Muscle of back (tissue), 13 donors: ENCODE results near the gene GLOD5. TPM values are rescaled to one million over a fixed set of nuclear protein-coding genes. Genes with fewer than 3 reads are reported as not detected.

Experiments
- DNase-seq, 3 donors: peaks; one replicate each; pipeline versions ENCODE4 v3.0.0 to v3.0.0-alpha.2; 2013
- long read RNA-seq, 9 donors: transcript quantifications; one replicate each; lab custom pipeline, GENCODE V29; 2026
- polyA plus RNA-seq, 10 donors: library from polyadenylated mRNA; unstranded; fragments of 120-200 nt; gene quantifications; one replicate each; pipeline ENCODE4 v1.2.1, GENCODE V29; 2013; ENCODE audit not compliant: insufficient read length in 10 of 10

GLOD5 gene
- not detected for polyA plus RNA-seq
- long read RNA-seq, donor 1 = 0 reads
- long read RNA-seq, donor 2 = 0 reads
- long read RNA-seq, donor 3 = 0 reads
- long read RNA-seq, donor 4 = 0 reads
- long read RNA-seq, donor 5 = 0 reads
- long read RNA-seq, donor 6 = 0 reads
- long read RNA-seq, donor 7 = 0 reads
- long read RNA-seq, donor 8 = 0 reads
- long read RNA-seq, donor 9 = 0 reads

DNA sequence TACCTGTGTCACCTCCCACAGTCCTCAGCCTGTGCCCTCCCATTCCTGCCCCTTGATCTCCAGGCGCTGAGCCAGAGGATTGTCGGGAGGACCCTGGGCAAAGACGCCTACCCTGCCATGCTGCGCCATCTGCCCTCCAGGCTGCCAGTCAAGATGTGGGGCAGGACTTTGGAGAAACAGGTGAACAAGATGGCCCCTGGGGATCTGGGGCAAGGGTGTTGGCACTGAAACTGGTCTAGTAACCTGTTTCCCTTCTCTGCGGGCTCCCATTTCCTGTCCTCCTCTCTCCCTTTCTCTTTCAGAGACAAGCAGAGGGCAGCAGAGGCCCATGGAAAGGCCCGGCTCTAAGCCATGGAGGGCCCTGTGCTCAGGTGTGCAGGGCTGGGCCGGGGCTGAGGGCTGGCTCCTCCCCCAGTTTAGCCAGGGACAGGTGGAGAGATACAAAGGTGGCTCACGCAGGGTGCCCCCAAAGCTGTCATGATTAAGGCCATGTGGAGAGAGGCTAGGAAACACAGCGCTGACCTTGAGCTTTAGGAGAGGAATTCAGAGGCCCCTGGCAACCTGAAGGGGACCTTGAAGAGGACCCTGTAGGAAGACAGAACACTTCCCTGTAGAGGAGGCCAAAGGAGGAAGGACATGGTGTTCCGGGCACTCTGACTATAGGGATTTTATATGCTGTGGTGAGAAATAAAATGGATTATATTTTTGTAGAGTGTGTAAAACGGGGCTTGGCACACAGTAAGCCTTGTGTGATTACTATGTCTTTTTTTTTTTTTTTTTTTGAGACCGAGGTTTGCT lies at the start of gene GLOD5:
Gene GLOD5 (plus strand): TSS at position 74 of the 798 bp plus-strand sequence. CDS start 44 bp downstream, at position 118.
- DNase-seq = no peak

DNA sequence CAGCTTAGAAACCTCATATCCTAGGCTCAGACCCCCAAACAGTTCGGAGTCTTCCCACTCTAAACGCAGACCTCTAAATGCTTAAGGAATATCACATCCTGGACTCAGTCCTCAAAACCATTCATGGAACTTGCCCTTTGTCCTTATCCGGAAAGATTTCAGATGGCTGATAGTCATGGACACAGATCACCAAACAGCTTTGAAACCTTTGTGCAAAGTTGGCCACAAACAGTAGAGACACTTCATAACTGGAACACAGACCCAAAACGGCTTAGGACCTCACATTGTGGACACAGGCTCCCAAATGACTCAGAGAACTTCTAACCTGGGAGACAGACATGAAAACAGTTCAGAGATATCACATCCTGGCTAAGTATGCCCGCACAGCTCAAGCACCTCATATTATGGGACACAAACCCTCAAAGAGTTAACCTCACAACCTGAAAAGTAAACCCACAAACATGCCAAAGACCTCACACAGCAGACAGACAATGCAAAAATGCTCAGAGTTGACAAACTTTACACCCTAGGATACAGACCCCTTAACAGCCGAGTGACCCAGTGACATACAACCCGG lies 49.5 kb upstream of the GLOD5 start:
- DNase-seq = no peak

GRCh38 chrX:48713847-48714246 lies 47.7 kb upstream of the GLOD5 start:
- DNase-seq = no peak

DNA sequence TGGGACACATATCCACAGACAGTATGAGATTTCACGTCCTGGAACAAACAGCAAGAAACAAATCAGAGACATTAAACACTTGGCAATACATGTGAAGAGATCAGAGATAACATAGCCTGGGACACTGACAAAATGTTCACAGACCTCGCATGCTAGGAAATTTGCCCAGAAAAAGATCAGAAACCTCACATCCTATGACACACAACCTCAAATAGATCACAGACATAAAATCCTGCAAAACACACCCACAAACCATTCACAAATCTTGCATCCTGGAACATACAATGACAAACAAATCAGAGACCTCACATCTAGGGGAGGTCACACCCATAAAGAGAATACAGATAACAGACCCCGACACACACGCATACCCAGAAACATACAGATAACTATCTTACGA lies 47.0 kb upstream of the GLOD5 start:
- DNase-seq = no peak

GRCh38 chrX:48715072-48715471 lies 46.5 kb upstream of the GLOD5 start:
- peak in 1 of 3 donors; percentile 27 for DNase-seq

DNA sequence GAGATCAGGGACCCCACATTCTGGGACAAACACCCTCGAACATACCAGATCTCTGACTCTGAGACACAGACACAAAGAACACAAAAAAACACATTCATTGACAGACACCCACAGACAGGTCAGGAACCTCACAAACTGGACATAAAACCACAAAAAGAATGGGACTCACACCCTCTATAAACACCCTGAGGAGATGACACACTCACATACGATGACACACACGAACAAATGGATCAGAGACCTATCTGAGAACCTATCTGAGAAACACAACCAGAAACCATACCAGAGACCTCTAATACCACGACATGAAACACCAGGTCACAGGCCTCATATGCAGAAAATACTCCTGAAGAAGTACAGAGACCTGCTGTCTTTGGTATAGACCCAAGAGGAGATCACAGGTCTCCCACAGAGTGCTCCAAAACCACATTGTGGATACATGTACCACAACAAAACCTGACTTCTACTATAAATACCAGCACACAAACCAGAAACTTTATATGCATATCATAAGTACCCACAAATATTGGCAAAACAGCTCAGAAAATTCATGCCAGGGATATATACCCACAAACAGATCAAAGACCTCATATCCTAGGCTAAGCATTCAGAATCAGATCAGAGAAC lies 45.6 kb upstream of the GLOD5 start:
- DNase-seq = no peak

GRCh38 chrX:48719958-48720357 lies 41.6 kb upstream of the GLOD5 start:
- no peak for DNase-seq

DNA sequence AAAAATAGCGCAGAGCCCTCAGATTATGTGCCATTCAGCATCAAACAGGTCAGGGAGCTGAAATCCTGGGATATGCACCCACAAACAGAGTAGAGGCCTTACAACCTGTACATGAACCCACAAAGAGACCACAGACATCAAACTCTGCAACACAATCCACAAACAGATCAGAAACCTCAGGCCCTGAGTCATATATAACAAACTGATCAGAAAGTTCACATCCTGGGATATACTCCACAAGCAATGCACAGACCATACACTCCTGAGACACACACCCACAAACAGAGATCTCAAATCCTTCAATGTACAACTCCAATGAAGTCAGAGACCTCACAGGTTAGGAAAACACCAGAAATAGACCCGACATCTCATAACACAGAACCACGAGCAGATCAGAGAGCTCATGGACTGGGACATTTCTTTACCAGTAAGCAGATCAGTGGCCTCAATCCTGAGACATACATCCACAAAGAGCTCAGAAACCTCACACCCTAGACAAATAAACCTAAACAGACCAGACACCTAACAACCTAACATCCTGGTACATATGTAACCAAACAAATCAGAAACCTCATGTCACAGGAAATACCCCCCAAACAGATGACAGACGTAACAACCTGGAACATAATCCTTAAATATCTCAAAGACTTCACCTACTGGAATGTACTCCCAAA lies 40.8 kb upstream of the GLOD5 start:
- DNase-seq = no peak

GRCh38 chrX:48721916-48722315 lies 39.6 kb upstream of the GLOD5 start:
- DNase-seq = no peak

DNA sequence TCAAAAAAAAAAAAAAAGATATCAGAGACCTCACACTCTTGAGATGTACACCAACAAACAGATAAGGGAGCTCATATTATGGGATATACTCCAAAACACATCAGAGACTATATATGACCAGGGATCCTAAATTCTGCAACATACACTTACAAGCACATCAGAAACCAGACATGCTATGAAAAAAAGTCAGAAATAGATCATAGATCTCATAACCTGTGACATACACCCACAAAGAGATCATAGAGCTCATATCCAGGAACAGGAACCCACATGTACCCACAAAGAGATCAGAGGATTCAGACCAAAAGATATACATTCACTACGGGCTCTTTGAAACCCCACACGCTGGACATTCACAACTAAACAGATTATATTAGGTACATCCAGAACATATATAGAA lies 35.0 kb upstream of the GLOD5 start:
- DNase-seq = no peak

DNA sequence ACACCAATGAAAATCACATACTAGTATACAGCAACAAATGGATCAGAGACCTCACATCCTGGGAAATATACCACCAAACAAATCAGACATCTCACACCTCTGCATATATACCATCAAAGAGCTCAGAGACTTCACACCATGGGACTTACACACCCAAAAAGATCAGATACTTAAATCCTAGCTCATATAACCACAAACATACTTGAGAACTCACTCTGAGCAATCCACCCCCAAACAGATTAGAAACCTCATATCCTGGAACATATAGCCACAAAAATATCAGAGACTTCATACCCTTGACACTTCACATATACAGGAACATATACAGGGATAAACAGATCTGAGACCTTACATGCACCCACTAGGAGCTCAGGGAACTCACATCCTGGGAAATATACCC lies 32.9 kb upstream of the GLOD5 start:
- no peak for DNase-seq

DNA sequence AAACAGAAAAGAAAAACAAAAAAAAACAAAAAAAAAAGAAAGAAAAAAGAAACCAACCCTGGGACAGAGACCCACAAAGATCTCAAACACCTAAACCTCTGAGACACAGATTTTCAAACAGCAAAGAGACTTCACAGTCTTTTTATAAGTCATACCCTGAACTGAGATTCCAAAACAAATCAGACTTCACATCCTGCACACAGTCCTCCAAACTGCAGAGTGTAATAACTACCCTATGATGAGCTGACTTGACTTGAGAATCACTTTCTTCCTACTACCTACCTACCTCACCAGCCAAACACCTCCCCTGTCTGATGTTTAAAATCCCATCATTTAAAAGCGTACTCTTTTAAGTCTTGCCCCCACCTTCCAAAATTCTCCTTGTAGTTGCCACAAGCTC lies 25.2 kb upstream of the GLOD5 start:
- no peak for DNase-seq

DNA sequence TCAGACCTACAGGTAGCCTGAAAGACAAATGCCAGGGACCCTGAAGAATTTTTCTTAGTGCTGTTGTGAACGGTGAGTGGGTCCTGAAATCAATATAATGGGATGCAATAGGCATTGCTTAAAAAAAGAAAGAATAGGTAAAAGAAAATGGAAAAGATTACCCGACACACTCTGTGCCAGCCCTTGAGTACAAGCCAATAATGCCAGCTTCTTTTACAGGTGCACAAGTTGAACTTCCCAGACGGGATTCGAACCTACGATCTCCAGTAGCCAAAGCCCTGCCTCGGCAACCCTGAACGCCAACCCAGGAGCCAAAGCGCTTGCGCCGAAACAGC lies 24.7 kb upstream of the GLOD5 start:
- no peak for DNase-seq

- DNase-seq = peak; percentile 95 to 97 (median 96)
Measured at GRCh38 chrX:48737213-48737938, 24.2 kb upstream of the GLOD5 start.

- DNase-seq = no peak
Measured at GRCh38 chrX:48737940-48738339, 23.6 kb upstream of the GLOD5 start.

GRCh38 chrX:48741834-48742233 lies 19.7 kb upstream of the GLOD5 start:
- no peak for DNase-seq

- DNase-seq = no peak
Measured at GRCh38 chrX:48745222-48745621, 16.3 kb upstream of the GLOD5 start.

- no peak for DNase-seq
Measured at GRCh38 chrX:48747415-48748016, 14.0 kb upstream of the GLOD5 start.

DNA sequence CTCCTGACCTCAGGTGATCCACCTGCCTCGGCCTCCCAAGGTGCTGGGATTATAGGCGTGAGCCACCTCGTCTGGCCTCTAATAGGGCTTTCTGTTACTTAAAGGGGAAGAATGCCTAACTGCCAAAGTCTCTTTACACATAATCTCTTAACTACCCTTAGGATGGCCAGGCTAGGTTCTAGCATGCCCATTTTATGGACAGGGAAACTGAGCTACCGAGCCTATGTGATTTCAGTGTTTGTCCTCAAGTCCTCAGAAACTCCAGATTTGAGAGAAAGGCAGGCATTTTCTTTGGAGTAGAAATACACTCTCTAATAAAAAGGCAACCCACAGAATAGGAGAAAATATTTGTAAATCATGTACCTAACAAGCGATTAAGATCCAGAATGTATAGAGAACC lies 12.4 kb upstream of the GLOD5 start:
- DNase-seq = no peak

DNA sequence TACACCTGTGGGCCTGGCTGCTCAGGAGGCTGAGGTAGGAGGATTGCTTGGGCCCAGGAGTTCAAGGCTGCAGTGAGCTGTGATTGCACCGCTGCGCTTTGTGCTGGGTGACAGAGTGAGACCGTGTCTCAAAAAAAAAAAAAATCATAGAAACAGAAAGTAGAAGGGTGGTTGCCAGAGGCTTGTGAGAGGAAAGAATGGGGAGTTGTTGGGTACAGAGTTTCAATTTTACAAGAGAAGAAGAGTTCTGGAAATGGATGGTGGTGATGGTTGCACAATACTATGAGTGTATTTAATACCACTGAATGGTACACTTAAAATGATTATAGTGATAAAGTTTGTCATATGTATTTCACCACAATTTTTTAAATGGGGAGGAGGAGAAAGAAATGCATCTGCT lies 10.2 kb upstream of the GLOD5 start:
- DNase-seq = no peak

DNA sequence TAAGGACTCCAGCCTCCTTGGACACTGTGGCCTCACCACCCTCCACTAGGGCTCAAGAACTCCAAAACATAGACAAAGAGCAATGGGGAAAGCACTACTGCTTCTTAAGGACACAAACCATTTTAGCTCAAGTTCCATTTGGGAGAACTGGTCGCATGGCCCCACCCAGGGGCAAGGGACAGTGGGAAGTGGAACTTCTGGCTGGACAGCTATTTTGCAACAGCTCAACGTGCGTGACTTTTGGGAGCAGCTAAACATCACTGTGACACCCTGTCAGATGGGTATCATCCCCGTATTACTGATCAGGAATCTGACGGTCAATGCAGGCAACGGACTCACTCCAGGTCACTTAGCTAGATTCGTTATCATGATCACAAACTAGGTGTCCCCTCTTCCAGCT lies 9.0 kb upstream of the GLOD5 start:
- no peak for DNase-seq
